ENCODE results near the gene NTN5. TPM values are rescaled to one million over a fixed set of nuclear protein-coding genes. Genes with fewer than 3 reads are reported as not detected.

The NTN5 gene
- total RNA-seq, 1 experiment from 2014 or later: 2.9 TPM

DNA sequence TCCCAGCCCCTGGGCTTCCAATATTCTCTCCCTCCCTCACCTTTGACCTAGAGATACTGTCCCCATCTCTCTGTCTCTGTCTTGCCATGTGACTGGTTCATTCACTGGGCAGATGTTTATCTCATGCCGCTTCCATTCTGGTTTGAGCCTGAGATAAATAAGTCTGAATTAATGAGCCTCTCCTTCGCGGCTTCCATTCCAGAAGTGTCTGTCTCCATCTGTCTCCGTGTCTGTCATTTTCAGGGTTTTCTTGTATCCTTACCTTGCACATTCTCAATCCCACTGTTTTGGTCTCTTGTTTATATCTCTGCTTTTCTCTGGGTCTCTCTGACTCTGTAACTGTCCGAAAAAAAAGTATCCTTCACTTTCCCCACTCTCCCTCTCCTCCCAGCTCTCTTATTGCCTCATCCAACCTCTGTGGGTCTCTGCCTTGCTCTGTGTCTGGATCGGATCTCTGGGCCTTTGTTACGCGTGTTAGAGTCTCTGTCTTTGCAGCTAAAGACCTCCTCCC, 49.2 kb downstream of the NTN5 start:
- no TSS peak for BruUV-seq (replicated peaks)
- no peak overlapping the region for H3K27ac ChIP-seq
- peaks cover 13% of the 10 kb centered on the region for H3K79me2 ChIP-seq (ENCODE audit: low read depth)
- peaks cover 31% of the 10 kb centered on the region for H3K4me1 ChIP-seq (replicated peaks; ENCODE audit: insufficient read depth)
- H3K27me3 ChIP-seq (ENCODE audit: insufficient read depth, low read depth): no peaks in the 10 kb centered on the region
- no peaks in the 10 kb centered on the region for H3K9me3 ChIP-seq (ENCODE audit: insufficient read depth, low read depth)
- H3K36me3 ChIP-seq (ENCODE audit: low read depth): no peaks in the 10 kb centered on the region
- H4K20me1 ChIP-seq (ENCODE audit: insufficient read depth): no peaks in the 10 kb centered on the region; the same call in 1 of the 2 replicates
- no peak for DNase-seq
- peaks cover 74% of the 10 kb centered on the region for H3F3A ChIP-seq (ENCODE audit: insufficient read depth, low read depth)
- TF ChIP-seq, protein P1, sequence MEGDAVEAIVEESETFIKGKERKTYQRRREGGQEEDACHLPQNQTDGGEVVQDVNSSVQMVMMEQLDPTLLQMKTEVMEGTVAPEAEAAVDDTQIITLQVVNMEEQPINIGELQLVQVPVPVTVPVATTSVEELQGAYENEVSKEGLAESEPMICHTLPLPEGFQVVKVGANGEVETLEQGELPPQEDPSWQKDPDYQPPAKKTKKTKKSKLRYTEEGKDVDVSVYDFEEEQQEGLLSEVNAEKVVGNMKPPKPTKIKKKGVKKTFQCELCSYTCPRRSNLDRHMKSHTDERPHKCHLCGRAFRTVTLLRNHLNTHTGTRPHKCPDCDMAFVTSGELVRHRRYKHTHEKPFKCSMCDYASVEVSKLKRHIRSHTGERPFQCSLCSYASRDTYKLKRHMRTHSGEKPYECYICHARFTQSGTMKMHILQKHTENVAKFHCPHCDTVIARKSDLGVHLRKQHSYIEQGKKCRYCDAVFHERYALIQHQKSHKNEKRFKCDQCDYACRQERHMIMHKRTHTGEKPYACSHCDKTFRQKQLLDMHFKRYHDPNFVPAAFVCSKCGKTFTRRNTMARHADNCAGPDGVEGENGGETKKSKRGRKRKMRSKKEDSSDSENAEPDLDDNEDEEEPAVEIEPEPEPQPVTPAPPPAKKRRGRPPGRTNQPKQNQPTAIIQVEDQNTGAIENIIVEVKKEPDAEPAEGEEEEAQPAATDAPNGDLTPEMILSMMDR (conservative IDR thresholded peaks at IDR 0.05): no peak
- no peak for TF ChIP-seq EZH2 (IDR thresholded peaks at IDR 0.05; ENCODE audit: low read depth)
- intact Hi-C loops (cut with micrococcal nuclease; ENCODE audit: unreplicated experiment): no loop called here
- no peak overlapping the region for H3K4me2 ChIP-seq
- H3K9me2 ChIP-seq (ENCODE audit: insufficient read depth): no peaks in the 10 kb centered on the region
- no peak overlapping the region for H3K4me3 ChIP-seq
- no peak overlapping the region for H2AFZ ChIP-seq
- CTCF ChIA-PET: no interaction called here
- POLR2A ChIA-PET (ENCODE audit: unreplicated experiment): interaction anchor here (0.5 kb wide), 1 partner anchor 1018 kb away, joined by 3 read pairs; the partner anchor contains the start of gene SCAF1

DNA sequence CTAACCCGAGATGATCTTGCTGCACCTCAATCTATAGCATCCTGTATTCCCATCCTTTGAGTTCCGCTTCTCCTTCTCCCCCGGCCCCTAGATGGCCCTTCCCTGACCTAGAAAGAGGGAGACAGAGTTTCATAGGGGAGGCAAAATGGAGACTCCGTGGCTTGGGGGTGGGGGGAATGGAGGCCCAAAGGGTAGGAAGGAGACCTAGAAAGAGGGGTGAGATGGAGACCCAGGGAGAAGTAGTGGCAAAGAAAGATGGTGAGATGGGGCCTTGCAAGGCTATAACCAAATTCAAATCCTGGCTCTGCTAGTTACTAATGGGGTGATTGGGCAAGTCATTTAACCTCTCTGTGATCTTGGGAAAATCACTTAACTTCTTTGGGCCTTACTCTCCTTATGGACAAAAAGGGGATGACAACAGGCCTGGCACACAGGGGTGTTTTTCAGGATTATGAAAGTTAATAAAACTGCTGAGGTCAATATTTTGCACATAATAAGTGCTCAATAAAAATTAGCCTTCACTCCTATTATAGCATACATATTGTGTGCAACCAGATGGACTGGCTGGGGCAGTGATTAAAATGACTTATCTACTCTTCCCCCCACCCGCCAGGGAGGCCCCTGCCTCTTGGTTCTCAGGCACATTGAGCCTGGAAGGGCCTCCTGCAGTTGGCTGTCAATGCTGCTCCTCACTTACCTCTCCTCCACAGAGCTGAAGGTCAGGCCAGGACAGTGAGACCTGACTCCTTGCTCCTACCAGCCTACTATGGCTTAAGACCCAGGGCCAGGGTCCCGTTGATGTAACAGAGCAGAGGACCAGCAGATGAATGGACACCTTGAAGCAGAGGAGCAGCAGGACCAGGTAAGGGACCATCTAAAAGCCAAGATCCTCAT, 52.9 kb downstream of the NTN5 start:
- peak overlapping the region; percentile 87 for H2AFZ ChIP-seq
- H3K9me2 ChIP-seq (ENCODE audit: insufficient read depth): no peaks in the 10 kb centered on the region
- peak overlapping the region; percentile 91 for H3K27ac ChIP-seq
- peaks cover 35% of the 10 kb centered on the region for H3K36me3 ChIP-seq (ENCODE audit: low read depth)
- H3F3A ChIP-seq (ENCODE audit: insufficient read depth, low read depth): peaks cover 75% of the 10 kb centered on the region
- CTCF ChIA-PET: no interaction called here
- intact Hi-C loops (cut with micrococcal nuclease; ENCODE audit: unreplicated experiment): loop anchor here (1.0 kb wide), 2 partner anchors 7 to 17 kb away; partner anchors contain the start of gene DBP
- no peak for DNase-seq
- BruUV-seq (replicated peaks): TSS peak; percentile 67
- H3K4me1 ChIP-seq (replicated peaks; ENCODE audit: insufficient read depth): peaks cover 36% of the 10 kb centered on the region
- peaks cover 34% of the 10 kb centered on the region for H4K20me1 ChIP-seq (ENCODE audit: insufficient read depth)
- H3K4me3 ChIP-seq: peak overlapping the region; percentile 92
- no peaks in the 10 kb centered on the region for H3K9me3 ChIP-seq (ENCODE audit: insufficient read depth, low read depth)
- H3K4me2 ChIP-seq: peak overlapping the region; percentile 76
- TF ChIP-seq, protein P1 (conservative IDR thresholded peaks at IDR 0.05): peak; percentile 23; the same call in 1 of the 2 replicates
- TF ChIP-seq EZH2 (IDR thresholded peaks at IDR 0.05; ENCODE audit: low read depth): no peak
- POLR2A ChIA-PET (ENCODE audit: unreplicated experiment): interaction anchor here (0.5 to 1.3 kb wide), 7 partner anchors 35 to 373 kb away, joined by 4 to 17 read pairs (median 7); partner anchors contain the start of genes GYS1, RUVBL2 and TMEM143
- no peaks in the 10 kb centered on the region for H3K27me3 ChIP-seq (ENCODE audit: insufficient read depth, low read depth)
- peaks cover 48% of the 10 kb centered on the region for H3K79me2 ChIP-seq (ENCODE audit: low read depth)

DNA sequence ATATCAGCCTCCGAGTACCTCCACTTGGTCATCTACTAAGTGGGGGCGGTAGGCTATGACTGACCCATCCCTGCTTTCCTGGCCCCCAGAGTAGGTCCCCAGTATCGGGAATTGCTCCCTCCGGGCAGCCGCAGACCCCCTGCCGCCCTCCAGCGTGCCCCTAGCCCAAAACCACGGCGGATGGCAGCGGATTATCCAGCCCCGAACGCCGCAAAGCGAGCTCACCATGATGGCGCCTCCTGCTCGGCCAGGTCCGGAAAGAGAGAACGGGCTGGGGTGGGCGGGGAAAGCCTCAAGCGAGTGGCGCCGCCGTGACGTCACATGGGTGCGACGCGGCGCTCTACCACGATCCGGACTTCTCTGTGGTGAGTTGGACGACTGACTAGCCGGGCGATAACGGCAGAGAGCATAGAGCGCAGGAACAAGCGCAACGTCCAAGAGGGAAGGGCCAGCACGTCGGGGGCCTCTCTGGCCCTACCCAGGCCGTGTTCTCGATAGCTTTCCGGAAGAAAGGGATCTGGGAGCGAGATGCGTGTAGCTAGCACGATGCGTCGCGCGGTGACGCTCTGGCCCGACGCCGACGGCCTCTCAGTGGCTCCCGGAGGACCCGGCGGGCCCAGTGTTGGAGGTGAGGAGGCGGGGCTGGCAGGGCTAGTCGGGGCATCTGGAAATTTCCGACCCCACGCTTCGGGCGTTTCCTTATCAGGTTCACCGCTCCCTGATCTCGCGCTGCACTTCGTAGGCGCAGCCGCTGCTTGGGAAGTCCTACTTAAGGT, 53.7 kb downstream of the NTN5 start, which contains the start of the genes RPL18 and SPHK2:
Gene RPL18, minus strand, starts transcription at position 263 of the 776 bp plus-strand sequence. Its CDS starts 35 bp downstream, at position 228.
Gene SPHK2, plus strand, starts transcription at position 591 of the 776 bp plus-strand sequence. CDS start 1,009 bp downstream, outside the sequence.
- H3K36me3 ChIP-seq (ENCODE audit: low read depth): peaks cover 35% of the 10 kb centered on the region

More for the DNA sequence above, 53.7 kb downstream of the NTN5 start, which contains the start of the genes RPL18 and SPHK2:
- Histone ChIP-seq H2AFZ (peak within 1 kb of the TSS; percentile 87), H3F3A (ENCODE audit: insufficient read depth, low read depth) (peaks cover 80% of the 10 kb centered on the region), H3K27ac (peak within 1 kb of the TSS; percentile 91), H3K4me1 (replicated peaks; ENCODE audit: insufficient read depth) (peaks cover 42% of the 10 kb centered on the region), H3K4me2 (peak within 1 kb of the TSS; percentile 94), H4K20me1 (ENCODE audit: insufficient read depth) (peaks cover 34% of the 10 kb centered on the region), H3K79me2 (ENCODE audit: low read depth) (peaks cover 48% of the 10 kb centered on the region), H3K9me2 (ENCODE audit: insufficient read depth) (no peaks in the 10 kb centered on the region), H3K4me3 (peak within 1 kb of the TSS; percentile 92), H3K9me3 (ENCODE audit: insufficient read depth, low read depth) (no peaks in the 10 kb centered on the region), H3K27me3 (ENCODE audit: insufficient read depth, low read depth) (no peaks in the 10 kb centered on the region)
- no TSS peak for BruUV-seq (replicated peaks)
- peak; percentile 97 to 99 for DNase-seq
- ChIA-PET POLR2A (ENCODE audit: unreplicated experiment) (interaction anchor here (0.5 to 1.3 kb wide), 15 partner anchors 11 to 1183 kb away, joined by 3 to 30 read pairs (median 6); partner anchors contain the start of genes GYS1, RUVBL2 and TMEM143), CTCF (interaction anchor here (0.6 kb wide), 1 partner anchor 11 kb away, joined by 4 read pairs; no protein-coding TSS in a partner anchor)
- TF ChIP-seq EZH2 (IDR thresholded peaks at IDR 0.05; ENCODE audit: low read depth): no peak
- intact Hi-C loops (cut with micrococcal nuclease; ENCODE audit: unreplicated experiment): loop anchor here (1.0 kb wide), 2 partner anchors 8 to 18 kb away; partner anchors contain the start of gene DBP
